GM21381 (cell line): ENCODE data around the gene TMEM202.
"Not testable (repeated sequence)": the region's sequence is repeated elsewhere in the genome, so short reads cannot be mapped to it uniquely, and the experiment has no call there.

Experiments used
- ATAC-seq: cut with Tn5 transposase; IDR thresholded peaks from one replicate; pipeline ENCODE4 v1.9.1; 2021; ENCODE audit warnings: mild to moderate bottlenecking, moderate library complexity; ENCODE audit not compliant: unreplicated experiment

The TMEM202 gene

DNA sequence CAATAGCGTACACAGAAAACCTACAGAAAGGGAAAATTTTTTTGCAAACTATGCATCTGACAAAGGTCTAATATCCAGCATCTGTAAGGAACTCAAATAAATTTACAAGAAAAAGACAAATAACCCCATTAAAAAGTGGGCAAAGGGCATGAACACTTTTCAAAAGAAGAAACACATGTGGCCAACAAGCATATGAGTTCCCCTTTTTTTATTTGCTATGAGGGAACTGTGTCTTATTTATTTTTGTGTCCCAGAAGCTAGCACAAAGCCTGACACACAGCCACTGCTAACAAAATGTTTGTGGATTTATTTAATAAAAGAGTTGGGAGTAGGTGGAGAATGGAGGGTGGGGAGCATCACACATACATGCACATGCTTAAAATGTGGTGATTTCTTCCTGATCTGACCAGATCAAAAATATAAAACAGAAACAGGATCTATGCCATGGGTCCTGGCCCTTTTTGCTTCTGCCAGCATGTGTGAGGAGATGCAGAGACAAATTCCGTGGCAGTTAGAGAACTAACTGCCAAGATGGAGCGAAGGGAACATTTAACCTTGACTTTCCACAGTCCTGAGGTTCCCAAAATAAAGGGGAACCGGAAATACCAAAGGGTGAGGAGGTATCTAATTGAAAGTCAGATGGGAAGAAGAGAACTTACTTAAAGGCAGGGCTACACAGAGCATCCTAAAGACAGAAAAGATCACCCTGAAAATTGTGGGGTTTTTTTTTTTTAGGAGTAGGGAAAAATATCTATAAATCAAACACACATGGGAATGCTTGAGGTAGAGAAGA lies at the start of gene TMEM202:
TMEM202 (plus strand) TSS at position 510 of the 793 bp plus-strand sequence; CDS start at position 532, 22 bp downstream.
- ATAC-seq = no peak

DNA sequence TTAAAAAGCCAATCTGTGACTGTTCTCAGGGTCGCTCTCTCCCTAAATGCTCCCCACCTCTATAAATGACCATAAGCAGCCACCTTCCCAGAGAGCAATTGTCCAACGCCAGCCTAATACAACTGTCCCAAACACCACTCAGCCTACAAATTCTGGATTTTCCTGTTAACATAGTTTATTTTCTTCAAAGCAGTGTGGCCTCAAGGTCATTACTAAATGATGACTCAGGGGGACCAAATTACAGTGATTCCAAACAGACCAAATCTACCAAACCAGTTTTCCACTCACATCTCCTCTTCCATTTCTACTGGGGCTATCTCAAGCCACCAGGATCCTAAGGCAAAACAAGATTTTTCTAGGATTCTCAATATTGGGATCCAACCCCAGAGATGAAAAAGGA lies 44.8 kb upstream of the TMEM202 start:
- ATAC-seq = no peak

DNA sequence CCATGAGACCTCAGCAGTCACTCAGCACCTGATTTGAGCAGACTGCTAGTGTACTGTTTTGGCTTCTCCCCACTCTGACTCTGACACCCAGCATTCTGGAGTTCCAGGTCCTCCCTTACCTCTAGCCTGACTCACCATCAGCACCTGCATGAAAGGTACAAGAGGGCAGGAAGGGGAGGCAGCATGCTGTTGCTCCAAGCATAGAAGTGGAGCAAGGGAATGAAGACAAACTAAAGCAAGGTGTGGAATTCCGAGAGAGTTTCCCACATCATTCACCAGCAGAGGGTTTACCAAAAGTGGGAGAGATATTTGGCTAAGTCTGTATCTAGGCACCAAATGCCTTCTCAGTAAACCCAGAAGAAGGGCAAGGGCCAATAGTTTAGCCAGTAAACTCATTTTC lies 43.6 kb upstream of the TMEM202 start:
- no peak for ATAC-seq

GRCh38 chr15:72358121-72358520 lies 40.0 kb upstream of the TMEM202 start:
- no peak for ATAC-seq

DNA sequence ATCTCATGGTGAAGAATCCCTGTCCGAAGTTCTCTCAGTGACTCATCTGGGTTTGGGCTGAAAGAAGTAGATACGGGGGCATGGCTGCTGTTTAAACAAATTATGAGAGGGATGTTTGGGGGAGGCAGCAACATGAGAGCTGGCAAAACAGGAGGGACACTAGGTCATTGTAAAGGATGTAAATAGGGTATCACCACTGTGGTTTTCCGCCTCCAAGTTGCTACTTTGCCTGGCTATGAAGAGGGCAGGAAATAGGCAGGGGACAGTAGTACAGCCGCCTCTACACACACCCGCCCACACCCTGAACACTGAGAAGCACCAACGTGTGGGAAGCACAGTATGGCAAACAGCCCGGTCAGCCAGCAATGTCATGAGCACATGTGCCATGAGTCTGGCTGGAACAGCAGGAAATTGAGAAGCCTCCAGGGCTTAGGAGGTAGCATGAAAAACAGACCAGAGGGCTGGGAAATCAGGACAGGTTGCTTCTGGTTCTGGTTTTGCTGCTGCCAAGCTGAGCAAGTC lies 39.4 kb upstream of the TMEM202 start:
- peak; percentile 77 for ATAC-seq

GRCh38 chr15:72361176-72361575 lies 36.9 kb upstream of the TMEM202 start:
- ATAC-seq = no peak

GRCh38 chr15:72365844-72366243 lies 32.3 kb upstream of the TMEM202 start:
- peak; percentile 89 for ATAC-seq

DNA sequence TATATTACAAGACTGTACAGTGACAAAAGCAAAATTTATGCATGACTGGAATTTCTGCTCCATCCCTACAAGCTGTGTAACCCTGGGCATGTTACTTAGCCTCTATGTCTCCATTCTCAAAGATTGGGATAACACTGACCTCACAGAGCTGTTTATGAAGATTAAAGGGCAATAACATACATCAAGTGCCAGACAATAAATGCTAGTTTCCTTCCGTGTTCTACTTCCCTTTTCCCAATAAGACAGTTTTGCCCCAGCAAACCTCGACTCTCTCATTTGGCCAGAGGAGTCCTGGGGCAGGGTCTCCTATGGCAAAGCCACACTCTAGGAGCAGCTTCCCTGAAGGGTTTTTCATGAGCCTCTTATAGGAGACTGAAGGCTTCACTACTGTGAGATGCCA lies 29.8 kb upstream of the TMEM202 start:
- no peak for ATAC-seq

DNA sequence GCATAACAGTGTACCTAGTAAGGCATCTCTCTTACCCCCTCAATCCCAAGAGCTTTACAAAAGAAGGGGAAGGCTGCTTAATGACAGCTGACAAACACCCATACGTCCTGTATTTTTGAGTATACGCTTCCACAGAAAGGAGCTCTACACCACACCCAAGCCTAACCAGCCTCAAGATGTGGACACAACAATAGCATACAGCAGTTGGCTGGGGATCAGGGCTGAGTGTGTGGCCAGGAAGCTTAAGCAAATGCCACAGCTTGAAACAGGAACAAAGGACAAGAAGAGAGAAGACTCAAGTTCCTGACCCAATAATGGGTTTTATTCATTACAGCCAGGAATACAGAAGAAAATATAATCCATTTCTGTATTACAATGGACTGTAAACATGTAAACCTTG lies 29.2 kb upstream of the TMEM202 start:
- no peak for ATAC-seq

DNA sequence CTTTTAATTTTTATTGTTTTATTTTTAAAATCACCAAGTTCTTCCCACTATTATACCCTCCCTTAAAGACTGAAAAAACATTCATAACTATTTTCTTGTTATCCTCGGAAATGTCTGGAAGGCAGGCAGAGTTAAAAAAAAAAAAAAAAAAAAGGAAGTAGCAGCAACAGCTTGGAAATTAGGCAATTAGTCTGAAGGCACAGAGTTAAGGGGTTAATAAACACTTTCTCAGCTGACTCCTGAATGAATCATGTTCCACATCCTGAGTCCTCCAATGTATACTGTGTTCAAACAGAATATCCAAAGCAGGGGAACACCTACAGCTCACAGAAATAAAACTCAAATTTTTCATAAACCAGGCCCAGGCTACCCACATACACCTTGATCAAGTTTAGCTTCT lies 28.1 kb upstream of the TMEM202 start:
- ATAC-seq = no peak

DNA sequence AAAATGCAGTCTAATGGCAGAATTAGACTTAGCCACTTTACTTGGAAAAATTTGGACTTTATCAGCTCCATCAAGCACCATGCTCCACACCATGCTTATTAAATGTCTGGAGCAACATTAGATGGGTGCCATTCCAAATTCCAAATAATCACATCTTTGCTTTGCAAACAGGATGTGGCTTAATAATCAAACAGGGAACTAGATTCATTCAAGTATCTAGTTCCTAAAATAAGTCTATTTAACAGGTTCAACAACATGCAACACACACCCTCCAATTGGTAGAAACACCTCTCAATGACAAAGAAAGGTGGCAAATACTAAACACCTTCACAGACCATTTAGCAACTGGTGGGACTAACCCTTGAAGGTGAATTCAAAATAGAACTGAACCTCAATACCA lies 25.7 kb upstream of the TMEM202 start:
- no peak for ATAC-seq

GRCh38 chr15:72375501-72375845 lies 22.6 kb upstream of the TMEM202 start:
- peak; percentile 50 for ATAC-seq

DNA sequence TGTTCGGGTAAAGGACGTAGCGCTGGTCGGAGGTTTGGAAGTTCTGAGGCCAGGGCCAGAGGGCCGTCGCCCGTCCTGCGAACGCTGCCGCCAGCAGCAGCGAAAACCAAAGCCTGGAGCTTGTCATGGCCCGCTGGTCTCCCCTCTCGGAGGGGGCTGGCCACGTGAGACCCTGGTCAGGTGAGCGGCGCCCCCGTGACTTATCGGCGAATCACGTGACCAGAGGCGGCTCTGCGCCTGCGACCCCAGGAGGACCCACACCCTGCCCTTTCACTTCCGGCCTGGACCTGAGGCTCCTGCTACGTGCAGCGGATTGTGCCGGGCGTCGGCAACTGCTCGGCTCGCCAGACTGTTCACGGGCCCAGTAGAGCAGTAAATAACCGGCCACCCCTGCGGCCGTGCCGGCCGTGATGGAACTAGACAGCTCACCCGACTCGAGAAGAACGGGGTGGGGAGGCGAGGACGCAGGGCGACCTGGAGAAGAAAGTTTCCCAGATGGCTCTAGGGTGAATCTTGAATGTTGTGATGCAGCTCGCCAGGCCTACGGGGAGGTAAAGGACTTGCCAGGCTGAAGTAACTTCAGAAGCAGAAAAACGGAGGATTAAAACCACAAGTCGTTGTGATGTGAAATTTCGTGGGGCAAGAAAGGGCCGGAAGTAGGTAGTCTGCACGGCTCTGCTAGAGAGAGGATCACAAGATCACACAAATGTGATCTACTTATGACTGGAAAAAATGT lies 22.1 kb upstream of the TMEM202 start, which contains the start of gene HEXA:
HEXA (minus strand) TSS at position 169 of the 736 bp plus-strand sequence; CDS start at position 127, 42 bp downstream.
- ATAC-seq = peak; percentile 79

DNA sequence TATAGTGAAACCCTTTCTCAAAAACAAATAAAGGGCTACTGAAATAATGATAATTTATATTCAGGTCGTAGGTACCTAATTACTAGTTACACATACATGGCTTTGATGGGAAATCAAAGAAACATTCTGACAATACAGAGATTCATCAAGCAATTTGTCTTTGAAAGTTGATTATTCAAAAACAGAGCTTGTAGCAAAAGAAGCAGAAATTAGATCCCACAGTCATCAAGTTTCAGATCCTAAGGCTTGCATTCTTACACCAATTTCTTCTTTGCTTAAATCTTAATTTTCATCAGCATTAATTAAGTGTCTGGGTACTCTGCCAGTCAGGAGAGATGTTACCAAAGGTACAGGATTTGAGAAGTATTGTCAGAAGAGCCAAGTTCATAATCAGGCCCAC lies 20.8 kb upstream of the TMEM202 start:
- no peak for ATAC-seq

DNA sequence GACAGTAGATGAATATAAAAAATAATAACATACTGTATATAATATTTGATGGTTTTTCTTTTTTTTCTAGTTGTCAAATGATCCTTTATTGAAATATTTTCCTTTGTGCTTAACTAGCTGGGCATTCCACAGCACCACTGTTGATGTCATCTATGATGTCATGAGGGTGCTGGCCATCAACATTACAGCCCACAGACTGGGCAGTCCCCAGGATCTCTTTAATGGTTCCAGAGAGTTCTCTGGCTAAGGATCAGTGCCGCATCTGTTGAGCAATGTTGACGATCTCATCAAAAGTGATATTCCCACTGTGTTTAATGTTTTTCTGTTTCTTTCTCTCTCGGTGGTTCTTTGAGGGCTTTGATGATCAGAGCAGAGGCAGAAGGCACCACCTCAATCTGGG lies 19.0 kb upstream of the TMEM202 start:
- not testable (repeated sequence) for ATAC-seq

GRCh38 chr15:72379856-72380430 lies 18.2 kb upstream of the TMEM202 start:
- no peak for ATAC-seq

DNA sequence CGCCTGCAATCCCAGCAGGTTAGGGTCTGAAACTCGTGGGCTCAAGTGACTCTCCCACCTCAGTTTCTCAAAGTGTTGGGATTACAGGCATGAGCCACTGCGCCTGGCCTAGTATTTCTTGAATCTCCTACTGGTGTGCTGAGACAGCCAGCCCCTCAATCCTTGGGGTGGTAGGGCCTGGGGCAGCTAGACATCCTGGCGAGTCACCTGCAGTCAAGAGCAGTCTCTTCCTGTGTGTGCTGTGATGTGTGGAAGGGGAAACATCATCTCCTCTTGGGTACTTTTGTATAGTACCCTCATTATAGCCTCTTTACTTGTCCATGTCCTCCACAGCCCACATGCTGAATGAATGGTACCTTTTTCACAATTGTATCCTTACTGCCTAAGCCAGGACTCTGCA lies 17.4 kb upstream of the TMEM202 start:
- no peak for ATAC-seq

DNA sequence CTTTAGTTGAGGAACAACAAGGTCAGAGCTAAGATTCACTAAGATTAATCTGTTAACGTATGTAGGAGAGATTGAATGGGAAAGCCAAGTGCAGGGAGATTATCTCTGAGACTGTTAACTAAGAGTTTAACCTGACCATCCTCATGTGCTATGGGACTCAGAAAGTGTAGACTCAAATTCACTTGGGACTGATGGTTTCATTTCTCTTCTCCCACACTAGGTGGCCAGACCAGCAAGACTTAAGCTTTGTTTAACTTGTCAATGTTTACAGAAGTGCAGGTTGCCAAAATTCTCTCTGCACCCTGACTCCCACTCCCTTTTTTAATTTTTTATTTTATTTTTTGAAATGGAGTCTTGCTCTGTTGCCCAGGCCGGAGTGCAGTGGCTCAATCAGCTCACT lies 16.0 kb upstream of the TMEM202 start:
- no peak for ATAC-seq

GRCh38 chr15:72387741-72388140 lies 10.4 kb upstream of the TMEM202 start:
- no peak for ATAC-seq

DNA sequence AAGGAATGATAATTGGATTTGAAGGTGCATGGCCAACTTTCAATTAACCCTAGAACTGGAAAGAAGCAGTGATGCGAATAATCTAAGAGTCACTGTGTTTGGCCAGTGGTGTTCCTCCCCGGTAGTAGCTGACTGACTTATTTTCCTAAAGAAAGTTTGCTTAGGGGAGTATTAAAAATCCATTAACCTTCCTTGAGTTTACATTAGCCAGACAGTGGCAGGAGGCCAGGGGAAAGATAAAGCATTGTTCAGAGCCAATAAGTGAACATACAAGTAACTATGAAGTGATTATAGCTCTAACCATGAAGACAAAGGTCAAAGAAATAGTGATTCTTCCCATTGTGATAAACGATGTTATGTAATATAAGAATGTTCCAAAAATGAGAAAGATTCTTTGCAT lies 8.9 kb upstream of the TMEM202 start:
- ATAC-seq = no peak

DNA sequence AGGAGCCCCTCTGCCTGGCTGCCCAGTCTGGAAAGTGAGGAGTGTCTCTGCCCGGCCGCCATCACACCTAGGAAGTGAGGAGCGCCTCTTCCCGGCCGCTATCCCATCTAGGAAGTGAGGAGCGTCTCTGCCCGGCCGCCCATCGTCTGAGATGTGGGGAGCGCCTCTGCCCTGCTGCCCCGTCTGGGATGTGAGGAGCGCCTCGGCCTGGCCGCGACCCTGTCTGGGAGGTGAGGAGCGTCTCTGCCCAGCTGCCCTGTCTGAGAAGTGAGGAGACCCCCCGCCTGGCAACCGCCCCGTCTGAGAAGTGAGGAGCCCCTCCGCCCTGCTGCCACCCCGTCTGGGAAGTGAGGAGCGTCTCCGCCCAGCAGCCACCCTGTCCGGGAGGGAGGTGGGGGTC lies 1.8 kb upstream of the TMEM202 start:
- not testable (repeated sequence) for ATAC-seq

DNA sequence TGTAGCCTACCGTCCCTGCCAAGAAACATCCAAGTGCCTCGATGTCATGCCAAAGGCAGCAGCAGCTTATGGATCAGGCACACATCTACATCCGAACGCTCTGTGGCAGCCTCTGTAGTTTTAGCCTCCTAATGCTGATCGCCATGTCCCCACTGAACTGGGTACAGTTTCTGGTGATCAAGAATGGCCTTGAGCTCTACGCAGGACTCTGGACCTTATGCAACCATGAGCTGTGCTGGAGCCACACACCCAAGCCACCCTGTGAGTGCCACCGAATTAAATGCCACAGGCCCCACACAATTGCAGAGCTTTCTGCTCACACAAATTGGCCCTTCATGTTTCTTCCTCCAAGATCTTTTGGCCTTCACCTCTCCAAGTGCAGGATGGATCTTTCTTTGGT lies 543 bp downstream of the TMEM202 start:
- ATAC-seq = no peak
